GM12878 (cell line): Measurements from ENCODE around the gene SLC9C2. TPM values are rescaled to one million over a fixed set of nuclear protein-coding genes. Genes with fewer than 3 reads are reported as not detected.

ENCODE experiments used
- ATF7 ChIP-seq: fragments of 450-650 bp; IDR thresholded peaks from 2 replicates; pipeline ENCODE4 v1.6.1; 2016; ENCODE audit warnings: low read depth, mild to moderate bottlenecking
- CBX3 ChIP-seq: fragments of 200-600 bp; sonication (generic); IDR thresholded peaks from 2 replicates; pipeline ENCODE4 v1.6.1; 2016; ENCODE audit warnings: low read depth, borderline replicate concordance
- FOXK2 ChIP-seq: fragments of 450-650 bp; IDR thresholded peaks from 2 replicates; pipeline ENCODE4 v1.6.1; 2017; ENCODE audit warnings: mild to moderate bottlenecking, moderate library complexity
- IKZF1 ChIP-seq: fragments of 450-650 bp; conservative IDR thresholded peaks from 2 replicates; pipeline ENCODE4 v1.6.1; 2017; ENCODE audit warnings: antibody characterized with exemption, mild to moderate bottlenecking
- IRF3 ChIP-seq: fragments of 450-650 bp; IDR thresholded peaks from 2 replicates; pipeline ENCODE4 v1.6.1; 2014; ENCODE audit warnings: mild to moderate bottlenecking
- MEF2A ChIP-seq: IDR thresholded peaks from 2 replicates; pipeline ENCODE4 v1.6.1; 2011; ENCODE audit warnings: low read depth, mild to moderate bottlenecking, low read length, moderate library complexity; ENCODE audit not compliant: insufficient read depth
- MTA2 ChIP-seq: fragments of 450-650 bp; IDR thresholded peaks from 2 replicates; pipeline ENCODE4 v1.6.1; 2016; ENCODE audit warnings: low read depth, mild to moderate bottlenecking, moderate library complexity
- MTA3 ChIP-seq: IDR thresholded peaks from 2 replicates; pipeline ENCODE4 v1.6.1; 2012; ENCODE audit warnings: low read length, inconsistent platforms, borderline replicate concordance
- NFYB ChIP-seq: IDR thresholded peaks from 2 replicates; pipeline ENCODE4 v1.6.1; 2011; ENCODE audit warnings: low read depth, mild to moderate bottlenecking, low read length, improper control_type of control experiment, moderate library complexity; ENCODE audit not compliant: insufficient read depth
- PKNOX1 ChIP-seq: fragments of 450-650 bp; IDR thresholded peaks from 2 replicates; pipeline ENCODE4 v1.6.1; 2016; ENCODE audit warnings: mild to moderate bottlenecking
- POLR2AphosphoS2 ChIP-seq: IDR thresholded peaks from 2 replicates; pipeline ENCODE4 v1.6.1; 2011; ENCODE audit warnings: low read depth, mild to moderate bottlenecking, low read length, improper control_type of control experiment, moderate library complexity
- POLR2AphosphoS5 ChIP-seq: IDR thresholded peaks from 2 replicates; pipeline ENCODE4 v1.6.1; 2011; ENCODE audit warnings: mild to moderate bottlenecking, low read length, inconsistent platforms
- PRDM15 ChIP-seq: fragments of 450-650 bp; formaldehyde crosslinking; IDR thresholded peaks from 2 replicates; pipeline ENCODE4 v1.4.0; 2020; ENCODE audit warnings: mild to moderate bottlenecking, moderate library complexity
- SPI1 ChIP-seq: IDR thresholded peaks from 2 replicates; pipeline ENCODE4 v1.6.1; 2011; ENCODE audit warnings: low read depth, mild to moderate bottlenecking, low read length, moderate library complexity, borderline replicate concordance; ENCODE audit not compliant: insufficient read depth
- SREBF2 ChIP-seq: IDR thresholded peaks from 2 replicates; pipeline ENCODE4 v1.6.1; 2012; ENCODE audit warnings: mild to moderate bottlenecking, low read length
- WRNIP1 ChIP-seq: IDR thresholded peaks from 2 replicates; pipeline ENCODE4 v1.6.1; 2011; ENCODE audit warnings: low read depth, low read length, improper control_type of control experiment, borderline replicate concordance
- ZBTB40 ChIP-seq: fragments of 450-650 bp; IDR thresholded peaks from 2 replicates; pipeline ENCODE4 v1.6.1; 2016; ENCODE audit warnings: mild to moderate bottlenecking, moderate library complexity, borderline replicate concordance
- ZNF217 ChIP-seq: fragments of 450-650 bp; IDR thresholded peaks from 2 replicates; pipeline ENCODE4 v1.6.1; 2017; ENCODE audit warnings: antibody characterized with exemption, mild to moderate bottlenecking
- ZNF622 ChIP-seq: fragments of 450-650 bp; IDR thresholded peaks from 2 replicates; pipeline ENCODE4 v1.6.1; 2017; ENCODE audit warnings: mild to moderate bottlenecking, inconsistent platforms
- ZZZ3 ChIP-seq: IDR thresholded peaks from 2 replicates; pipeline ENCODE4 v1.6.1; 2011; ENCODE audit warnings: low read depth; ENCODE audit not compliant: control insufficient read depth, insufficient read length
- polyA plus RNA-seq, 11 experiments: library from polyadenylated mRNA; depleted of rRNA in 4 of 11; unstranded in 6 of 11; stranded (reverse) in 5 of 11; fragments of >200 nt; fragmentation: Nextera tagmentation in 4 of 11; fragmentation: Illumina TruSeq in 1 of 11; extraction: Ambion mirVana in 4 of 11; extraction: Trizol in 1 of 11; gene quantifications; 1 replicate in 1 of 11; 2 replicates in 10 of 11; pipeline versions ENCODE4 v1.2.1 to v1.2.3, GENCODE V29; 2011 to 2016; ENCODE audit warnings: inconsistent platforms in 2 of 11, missing spikeins in 2 of 11, low read depth in 1 of 11
- total RNA-seq, 4 experiments: library from RNA; depleted of rRNA in 3 of 4; stranded (reverse); fragments of >200 nt in 3 of 4; fragmentation: Illumina TruSeq in 1 of 4; extraction: Trizol in 1 of 4; gene quantifications; 2 replicates each; pipeline versions ENCODE4 v1.2.1 to v1.2.3, GENCODE V29; 2013 to 2021

The SLC9C2 gene
- total and polyA plus RNA-seq, 10 of the 15 experiments (the other 5 are each of a cell fraction or from before 2014, with no cell fraction given) = not detected

GRCh38 chr1:173476665-173477285 lies 126.1 kb downstream of the SLC9C2 start (continued):
- TF ChIP-seq ZBTB40 = no peak
- no peak for TF ChIP-seq IRF3
- no peak for TF ChIP-seq POLR2AphosphoS2
- TF ChIP-seq POLR2AphosphoS5 = peak; percentile 75; the same call in 1 of the 2 replicates
- TF ChIP-seq SPI1 = peak; percentile 56; the same call in 1 of the 2 replicates
- TF ChIP-seq IKZF1 = peak; percentile 67
- TF ChIP-seq PRDM15 = no peak
- no peak for TF ChIP-seq ZNF622
- TF ChIP-seq SREBF2 = no peak
- TF ChIP-seq MEF2A = no peak
- no peak for TF ChIP-seq MTA2
- no peak for TF ChIP-seq ZZZ3
- no peak for TF ChIP-seq ATF7
- no peak for TF ChIP-seq CBX3
- TF ChIP-seq NFYB = peak; percentile 73; the same call in 1 of the 2 replicates
- TF ChIP-seq ZNF217 = no peak
- no peak for TF ChIP-seq WRNIP1
- TF ChIP-seq PKNOX1 = peak; percentile 30; the same call in 1 of the 2 replicates
- TF ChIP-seq MTA3 = no peak
- no peak for TF ChIP-seq FOXK2
